HFFc6 (cell line): ENCODE measurements around the gene TSPOAP1. TPM values are rescaled to one million over a fixed set of nuclear protein-coding genes. Genes with fewer than 3 reads are reported as not detected.

Experiments
- DNase-seq: peaks from one replicate; pipeline ENCODE4 v3.0.0-alpha.2; 2018
- H3K27ac Mint-ChIP-seq: 2 replicates; pipeline ENCODE4 v1.8.0; 2020; ENCODE audit warnings: mild to moderate bottlenecking, mixed read lengths
- H3K27me3 Mint-ChIP-seq: 2 replicates; pipeline ENCODE4 v1.8.0; 2021; ENCODE audit warnings: mild to moderate bottlenecking, moderate library complexity, mixed read lengths; ENCODE audit not compliant: insufficient read depth
- H3K36me3 Mint-ChIP-seq: 2 replicates; pipeline ENCODE4 v1.8.0; 2021; ENCODE audit warnings: low read depth, mixed read lengths
- H3K4me1 Mint-ChIP-seq: 2 replicates; pipeline ENCODE4 v1.8.0; 2020; ENCODE audit warnings: low read depth, mixed read lengths
- H3K4me3 Mint-ChIP-seq: 2 replicates; pipeline ENCODE4 v1.8.0; 2020; ENCODE audit warnings: mild to moderate bottlenecking, moderate library complexity, mixed read lengths
- H3K9me3 Mint-ChIP-seq: 2 replicates; pipeline ENCODE4 v1.8.0; 2020; ENCODE audit warnings: mild to moderate bottlenecking, mixed read lengths
- total RNA-seq, 6 experiments: library from RNA; stranded (reverse); fragmentation: NEBNext Ultra II Directional; extraction: Animal tissue kit (Norgen Biotek cat#: 25700); gene quantifications; 2 replicates in 1 of 6; 3 replicates in 5 of 6; pipeline ENCODE4 v1.2.3, GENCODE V29; 2021
- TF ChIP-seq, protein P1 (sequence below): fragments of 200-600 bp; sonication (generic); IDR thresholded peaks from 2 replicates; pipeline ENCODE4 v1.5.0; 2021; ENCODE audit warnings: antibody characterized with exemption, mild to moderate bottlenecking

Gene TSPOAP1
- total RNA-seq, 6 experiments from 2014 or later, result 0.50 to 1.8 (median 1.3) TPM

DNA sequence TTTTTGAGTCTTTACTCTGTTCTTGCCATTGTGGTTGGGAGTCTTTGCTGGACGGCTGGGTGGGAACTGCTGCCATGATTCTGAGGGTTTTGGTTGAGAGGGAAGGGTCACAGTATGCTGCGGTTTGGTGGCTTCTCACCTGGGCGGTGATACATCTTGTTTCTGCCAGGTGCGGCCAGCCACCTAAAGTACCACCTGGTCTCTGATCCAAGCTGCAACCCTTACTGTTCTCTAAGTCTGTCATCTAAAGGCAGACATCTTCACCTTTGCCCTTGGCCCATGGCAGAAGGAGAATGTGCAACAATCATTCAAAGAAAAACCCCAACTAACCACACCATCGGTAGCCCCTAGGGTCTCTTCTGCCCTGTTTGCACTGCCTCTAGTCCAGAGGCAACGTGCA lies 28.3 kb downstream of the TSPOAP1 start:
- Mint-ChIP-seq H3K4me3 (no peak overlapping the region), H3K27me3 (peaks cover 15% of the 10 kb centered on the region), H3K9me3 (no peaks in the 10 kb centered on the region), H3K36me3 (no peaks in the 10 kb centered on the region), H3K4me1 (no peaks in the 10 kb centered on the region), H3K27ac (no peak overlapping the region)
- TF ChIP-seq, protein P1, sequence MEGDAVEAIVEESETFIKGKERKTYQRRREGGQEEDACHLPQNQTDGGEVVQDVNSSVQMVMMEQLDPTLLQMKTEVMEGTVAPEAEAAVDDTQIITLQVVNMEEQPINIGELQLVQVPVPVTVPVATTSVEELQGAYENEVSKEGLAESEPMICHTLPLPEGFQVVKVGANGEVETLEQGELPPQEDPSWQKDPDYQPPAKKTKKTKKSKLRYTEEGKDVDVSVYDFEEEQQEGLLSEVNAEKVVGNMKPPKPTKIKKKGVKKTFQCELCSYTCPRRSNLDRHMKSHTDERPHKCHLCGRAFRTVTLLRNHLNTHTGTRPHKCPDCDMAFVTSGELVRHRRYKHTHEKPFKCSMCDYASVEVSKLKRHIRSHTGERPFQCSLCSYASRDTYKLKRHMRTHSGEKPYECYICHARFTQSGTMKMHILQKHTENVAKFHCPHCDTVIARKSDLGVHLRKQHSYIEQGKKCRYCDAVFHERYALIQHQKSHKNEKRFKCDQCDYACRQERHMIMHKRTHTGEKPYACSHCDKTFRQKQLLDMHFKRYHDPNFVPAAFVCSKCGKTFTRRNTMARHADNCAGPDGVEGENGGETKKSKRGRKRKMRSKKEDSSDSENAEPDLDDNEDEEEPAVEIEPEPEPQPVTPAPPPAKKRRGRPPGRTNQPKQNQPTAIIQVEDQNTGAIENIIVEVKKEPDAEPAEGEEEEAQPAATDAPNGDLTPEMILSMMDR, result no peak
- DNase-seq, result no peak

DNA sequence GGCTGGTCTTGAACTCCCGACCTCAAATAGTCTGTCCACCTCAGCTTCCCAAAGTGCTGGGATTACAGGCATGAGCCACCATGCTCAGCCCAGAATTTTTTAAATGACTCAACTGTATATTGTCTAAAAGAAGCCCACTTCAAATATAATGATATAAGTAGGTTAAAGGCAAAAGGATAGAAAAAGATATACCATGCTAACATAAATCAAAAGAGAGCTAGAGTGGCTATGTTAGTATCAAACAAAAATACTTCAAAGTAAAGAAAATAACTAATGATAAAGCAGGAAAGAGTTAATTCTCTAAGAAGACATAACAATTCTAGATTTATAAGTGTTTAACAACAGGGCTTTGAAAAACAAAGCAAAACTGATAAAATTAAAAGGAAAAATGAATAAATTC lies 34.6 kb downstream of the TSPOAP1 start:
- H3K4me1 Mint-ChIP-seq, result no peaks in the 10 kb centered on the region
- H3K4me3 Mint-ChIP-seq, result no peak overlapping the region
- no peaks in the 10 kb centered on the region for H3K36me3 Mint-ChIP-seq
- DNase-seq, result no peak
- peaks cover 18% of the 10 kb centered on the region for H3K27me3 Mint-ChIP-seq
- TF ChIP-seq, protein P1, result no peak
- H3K27ac Mint-ChIP-seq, result no peak overlapping the region
- H3K9me3 Mint-ChIP-seq, result no peaks in the 10 kb centered on the region

DNA sequence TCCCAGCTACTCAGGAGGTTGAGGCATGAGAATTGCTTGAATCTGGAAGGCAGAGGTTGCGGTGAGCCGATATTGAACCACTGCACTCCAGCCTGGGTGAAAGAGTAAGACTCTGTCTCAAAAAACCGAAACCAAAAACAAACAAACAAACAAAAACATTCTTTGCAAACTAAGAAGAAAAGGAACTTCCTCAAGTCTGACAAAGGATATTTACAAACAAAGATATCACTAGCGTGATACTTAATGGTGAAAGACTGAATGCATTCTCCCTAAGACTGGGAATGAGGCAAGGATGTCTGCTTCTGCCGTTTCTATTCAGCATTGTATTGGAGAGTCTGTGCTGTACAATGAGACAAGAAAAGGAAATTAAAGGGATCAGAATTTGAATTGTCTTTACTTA lies 37.3 kb downstream of the TSPOAP1 start:
- H3K36me3 Mint-ChIP-seq, result no peaks in the 10 kb centered on the region
- TF ChIP-seq, protein P1, result no peak
- H3K9me3 Mint-ChIP-seq, result no peaks in the 10 kb centered on the region
- no peak overlapping the region for H3K27ac Mint-ChIP-seq
- peaks cover 15% of the 10 kb centered on the region for H3K27me3 Mint-ChIP-seq
- no peak for DNase-seq
- no peak overlapping the region for H3K4me3 Mint-ChIP-seq
- no peaks in the 10 kb centered on the region for H3K4me1 Mint-ChIP-seq

DNA sequence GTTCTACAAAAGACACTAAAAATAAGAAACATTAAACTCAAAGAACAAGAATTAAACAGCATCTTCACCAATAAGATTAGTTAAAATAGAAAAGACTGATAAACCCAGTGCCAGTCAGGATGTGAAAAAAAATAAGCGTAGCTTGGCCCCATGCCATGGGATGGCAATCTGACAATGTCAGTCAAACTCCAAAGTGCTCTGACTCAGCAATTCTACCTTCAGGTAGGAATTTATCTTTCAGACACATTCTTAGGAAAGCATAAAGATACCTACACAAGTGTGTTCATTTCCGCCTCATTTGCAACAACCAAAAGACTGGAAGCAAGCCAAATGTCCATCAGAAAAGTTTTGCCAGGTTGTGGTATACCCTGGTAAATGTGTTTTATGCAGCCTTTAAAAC lies 38.7 kb downstream of the TSPOAP1 start:
- Mint-ChIP-seq H3K27me3 (peaks cover 16% of the 10 kb centered on the region), H3K27ac (no peak overlapping the region)

DNA sequence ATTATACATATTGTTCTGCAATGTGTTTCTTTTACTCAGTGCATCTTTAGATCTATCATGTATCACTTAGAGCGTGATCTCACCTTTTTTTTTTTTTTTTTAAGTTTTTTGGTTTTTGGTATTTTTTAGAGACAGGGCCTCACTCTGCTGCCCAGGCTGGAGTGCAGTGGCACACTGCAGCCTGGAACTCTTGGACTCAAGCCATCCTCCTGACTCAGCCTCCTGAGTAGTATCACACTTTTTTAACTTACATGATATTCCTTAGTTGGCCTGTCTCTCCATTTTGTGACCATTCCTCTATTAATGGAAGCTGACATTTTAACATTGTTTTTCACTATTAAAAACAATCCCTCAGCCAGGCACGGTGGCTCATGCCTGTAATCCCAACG lies 43.2 kb downstream of the TSPOAP1 start:
- TF ChIP-seq, protein P1, result no peak
- DNase-seq, result no peak
- peaks cover 14% of the 10 kb centered on the region for H3K27me3 Mint-ChIP-seq
- H3K27ac Mint-ChIP-seq, result no peak overlapping the region
- H3K36me3 Mint-ChIP-seq, result no peaks in the 10 kb centered on the region
- no peak overlapping the region for H3K4me3 Mint-ChIP-seq
- no peaks in the 10 kb centered on the region for H3K4me1 Mint-ChIP-seq
- no peaks in the 10 kb centered on the region for H3K9me3 Mint-ChIP-seq

More for the DNA sequence above, 38.7 kb downstream of the TSPOAP1 start:
- Mint-ChIP-seq H3K9me3 (no peaks in the 10 kb centered on the region), H3K4me3 (no peak overlapping the region), H3K36me3 (no peaks in the 10 kb centered on the region), H3K4me1 (no peaks in the 10 kb centered on the region)
- TF ChIP-seq, protein P1, result no peak
- no peak for DNase-seq
